Astrocyte (in vitro differentiated cells and primary cell): ENCODE data around the gene SPIRE1. TPM values are rescaled to one million over a fixed set of nuclear protein-coding genes. Genes with fewer than 3 reads are reported as not detected.
"Not testable (repeated sequence)": the region's sequence is repeated elsewhere in the genome, so short reads cannot be mapped to it uniquely, and the experiment has no call there.

Experiments
- DNase-seq: peaks from one replicate; pipeline ENCODE4 v3.0.0-alpha.2; 2010; ENCODE audit warnings: low read depth
- FAIRE-seq: peaks from 2 replicates; lab custom pipeline; 2011; peaks lifted over from hg19 to GRCh38; lab: Jason Lieb, UNC
- H2AFZ ChIP-seq: 2 replicates; pipeline ENCODE4 v1.6.0; 2012; ENCODE audit warnings: low read depth, low read length, inconsistent platforms
- H3K27ac ChIP-seq: 2 replicates; pipeline ENCODE4 v1.5.1; 2011; ENCODE audit warnings: low read depth, low read length, inconsistent platforms
- H3K27me3 ChIP-seq: 2 replicates; pipeline ENCODE4 v1.6.0; 2011; ENCODE audit warnings: low read length, inconsistent platforms; ENCODE audit not compliant: insufficient read depth
- H3K36me3 ChIP-seq: 2 replicates; pipeline ENCODE4 v1.5.1; 2011; ENCODE audit warnings: low read length, inconsistent platforms; ENCODE audit not compliant: insufficient read depth
- H3K4me1 ChIP-seq: 2 replicates; pipeline ENCODE4 v1.5.1; 2011; ENCODE audit warnings: low read length, inconsistent platforms; ENCODE audit not compliant: insufficient read depth
- H3K4me2 ChIP-seq: 2 replicates; pipeline ENCODE4 v1.6.0; 2012; ENCODE audit warnings: low read length, inconsistent platforms
- H3K4me3 ChIP-seq: 2 replicates; pipeline ENCODE4 v1.5.1; 2011; ENCODE audit warnings: low read depth, mild to moderate bottlenecking, low read length, inconsistent platforms; ENCODE audit not compliant: insufficient read depth
- H3K79me2 ChIP-seq: 2 replicates; pipeline ENCODE4 v1.6.0; 2012; ENCODE audit warnings: mild to moderate bottlenecking, low read length, inconsistent platforms; ENCODE audit not compliant: insufficient read depth
- H3K9ac ChIP-seq: 2 replicates; pipeline ENCODE4 v1.6.0; 2012; ENCODE audit warnings: mild to moderate bottlenecking, low read length, inconsistent platforms
- H3K9me3 ChIP-seq: 2 replicates; pipeline ENCODE4 v1.5.1; 2012; ENCODE audit warnings: low read depth, mild to moderate bottlenecking, low read length, inconsistent platforms; ENCODE audit not compliant: insufficient read depth
- H4K20me1 ChIP-seq: 2 replicates; pipeline ENCODE4 v1.6.0; 2012; ENCODE audit warnings: low read length, inconsistent platforms; ENCODE audit not compliant: insufficient read depth
- H3K27ac Mint-ChIP-seq: one replicate; pipeline ENCODE4 v1.8.0; 2021; ENCODE audit warnings: mild to moderate bottlenecking, mixed read lengths; ENCODE audit not compliant: unreplicated experiment
- H3K27me3 Mint-ChIP-seq: one replicate; pipeline ENCODE4 v1.8.0; 2021; ENCODE audit warnings: low read depth, mixed read lengths; ENCODE audit not compliant: unreplicated experiment
- H3K36me3 Mint-ChIP-seq: one replicate; pipeline ENCODE4 v1.8.0; 2021; ENCODE audit warnings: low read depth, mixed read lengths; ENCODE audit not compliant: unreplicated experiment
- H3K4me1 Mint-ChIP-seq: one replicate; pipeline ENCODE4 v1.8.0; 2021; ENCODE audit warnings: low read depth, mixed read lengths; ENCODE audit not compliant: unreplicated experiment
- H3K4me3 Mint-ChIP-seq: one replicate; pipeline ENCODE4 v1.8.0; 2021; ENCODE audit warnings: mild to moderate bottlenecking, moderate library complexity, mixed read lengths; ENCODE audit not compliant: unreplicated experiment
- H3K9me3 Mint-ChIP-seq: one replicate; pipeline ENCODE4 v1.8.0; 2021; ENCODE audit warnings: mild to moderate bottlenecking, mixed read lengths; ENCODE audit not compliant: unreplicated experiment
- CTCF ChIP-seq: IDR thresholded peaks from 2 replicates; pipeline ENCODE4 v1.5.1; 2011; ENCODE audit warnings: low read depth, mild to moderate bottlenecking, inconsistent platforms, low read length, moderate library complexity; ENCODE audit not compliant: insufficient read depth
- EZH2 ChIP-seq: IDR thresholded peaks from 2 replicates; pipeline ENCODE4 v1.6.1; 2012; ENCODE audit warnings: mild to moderate bottlenecking, low read length, inconsistent platforms; ENCODE audit not compliant: insufficient read depth
- total RNA-seq: library from RNA; stranded (reverse); gene quantifications from 2 replicates; pipeline ENCODE4 v1.2.1, GENCODE V29; 2021

SPIRE1 gene
- total RNA-seq, 1 donor from 2014 or later, result 42.0 TPM

DNA sequence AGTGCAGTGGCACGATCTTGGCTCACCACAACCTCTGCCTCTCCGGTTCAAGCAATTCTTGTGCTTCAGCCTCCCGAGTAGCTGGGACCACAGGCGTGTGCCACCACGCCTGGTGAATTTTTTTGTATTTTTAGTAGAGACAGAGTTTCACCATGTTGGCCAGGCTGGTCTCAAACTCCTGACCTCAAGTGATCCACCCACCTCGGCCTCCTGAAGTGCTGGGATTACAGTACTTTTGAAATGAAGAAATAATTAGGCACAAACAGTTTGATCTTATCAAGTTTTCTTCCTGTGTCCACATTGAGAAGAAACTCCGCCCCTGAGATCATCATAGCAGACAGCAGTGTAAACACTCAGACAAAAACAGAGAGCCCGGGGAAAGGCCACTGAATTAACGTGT lies 247.2 kb downstream of the SPIRE1 start:
- peaks cover 21% of the 10 kb centered on the region for H3K4me1 Mint-ChIP-seq
- not testable (repeated sequence) for H3K4me2 ChIP-seq, H3K27me3 ChIP-seq, H3K9me3 Mint-ChIP-seq, H2AFZ ChIP-seq, H3K4me3 ChIP-seq, FAIRE-seq, H3K9ac ChIP-seq, H3K27me3 Mint-ChIP-seq, DNase-seq, H3K9me3 ChIP-seq, H3K27ac ChIP-seq, H3K36me3 ChIP-seq, H3K4me3 Mint-ChIP-seq, H3K36me3 Mint-ChIP-seq
- H3K4me1 ChIP-seq, result peaks cover 21% of the 10 kb centered on the region
- peaks cover 11% of the 10 kb centered on the region for H4K20me1 ChIP-seq
- peak overlapping the region; percentile 96 for H3K27ac Mint-ChIP-seq
- peaks cover 37% of the 10 kb centered on the region for H3K79me2 ChIP-seq

DNA sequence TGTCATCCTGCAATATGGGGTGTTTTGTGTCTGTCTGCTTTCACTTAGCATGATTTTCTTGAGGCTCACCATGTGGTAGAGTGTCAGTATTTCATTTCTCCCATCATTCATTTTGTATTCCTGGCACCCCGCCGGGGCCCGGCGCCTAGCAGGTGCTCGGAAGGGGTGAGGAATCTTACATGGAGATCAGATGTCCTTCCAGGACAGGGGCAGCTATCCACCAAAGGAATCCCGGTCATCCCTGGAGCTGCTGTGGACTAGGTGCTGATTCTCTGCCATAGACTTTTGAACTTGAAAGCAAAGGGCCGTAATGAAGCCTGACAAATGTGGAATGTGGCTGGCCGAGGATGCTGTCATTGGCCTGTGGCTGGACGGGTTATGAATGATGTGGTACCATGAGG lies 247.8 kb downstream of the SPIRE1 start:
- Histone ChIP-seq H3K9ac (no peak overlapping the region), H3K4me3 (no peak overlapping the region), H3K79me2 (peaks cover 37% of the 10 kb centered on the region), H3K4me2 (peak overlapping the region; percentile 94), H4K20me1 (peaks cover 8% of the 10 kb centered on the region), H3K9me3 (no peaks in the 10 kb centered on the region), H3K27ac (no peak overlapping the region), H3K36me3 (peaks cover 2% of the 10 kb centered on the region), H2AFZ (no peak overlapping the region), H3K4me1 (peaks cover 21% of the 10 kb centered on the region), H3K27me3 (no peaks in the 10 kb centered on the region)
- peak overlapping the region; percentile 96 for H3K27ac Mint-ChIP-seq
- H3K9me3 Mint-ChIP-seq, result no peaks in the 10 kb centered on the region
- H3K4me3 Mint-ChIP-seq, result peak overlapping the region; percentile 72
- no peak for TF ChIP-seq CTCF
- TF ChIP-seq EZH2, result no peak
- FAIRE-seq (no peak), DNase-seq (peak; percentile 46)
- peaks cover 2% of the 10 kb centered on the region for H3K27me3 Mint-ChIP-seq
- H3K4me1 Mint-ChIP-seq, result peaks cover 16% of the 10 kb centered on the region
- peaks cover 7% of the 10 kb centered on the region for H3K36me3 Mint-ChIP-seq

GRCh38 chr18:12409469-12409868 lies 248.4 kb downstream of the SPIRE1 start:
- peak overlapping the region; percentile 96 for H3K27ac Mint-ChIP-seq
- no peak overlapping the region for H3K27ac ChIP-seq
- H3K79me2 ChIP-seq, result peaks cover 32% of the 10 kb centered on the region
- H3K9me3 ChIP-seq, result no peaks in the 10 kb centered on the region
- peaks cover 21% of the 10 kb centered on the region for H3K4me1 ChIP-seq
- no peak for TF ChIP-seq CTCF
- TF ChIP-seq EZH2, result no peak
- peaks cover 2% of the 10 kb centered on the region for H3K36me3 ChIP-seq
- H3K27me3 Mint-ChIP-seq, result peaks cover 2% of the 10 kb centered on the region
- peak; percentile 49 for DNase-seq
- H3K9ac ChIP-seq, result no peak overlapping the region
- H3K4me1 Mint-ChIP-seq, result peaks cover 16% of the 10 kb centered on the region
- peaks cover 10% of the 10 kb centered on the region for H3K36me3 Mint-ChIP-seq
- H3K4me2 ChIP-seq, result peak overlapping the region; percentile 94
- no peak overlapping the region for H2AFZ ChIP-seq
- no peak overlapping the region for H3K4me3 ChIP-seq
- peaks cover 6% of the 10 kb centered on the region for H4K20me1 ChIP-seq
- no peaks in the 10 kb centered on the region for H3K27me3 ChIP-seq
- H3K4me3 Mint-ChIP-seq, result peak overlapping the region; percentile 72
- FAIRE-seq, result no peak
- H3K9me3 Mint-ChIP-seq, result no peaks in the 10 kb centered on the region
